Heart left ventricle (tissue), 13 donors: Measurements from ENCODE around the gene TP53AIP1.

Experiments used
- POLR2A ChIP-seq, 2 donors: fragments of 450-650 bp; IDR thresholded peaks; one replicate each; pipeline ENCODE4 v1.6.1; 2017; ENCODE audit warnings: antibody characterized with exemption in 2 of 2, mild to moderate bottlenecking in 2 of 2, moderate library complexity in 2 of 2
- TF ChIP-seq, protein P1 (sequence below), 12 donors: fragments of 200-600 bp; sonication (generic) in 4 of 12; IDR thresholded peaks; one replicate each; pipeline versions ENCODE4 v1.5.0 to v1.8.0; 2018 to 2022; ENCODE audit warnings: antibody characterized with exemption in 12 of 12, mild to moderate bottlenecking in 5 of 12
- donor health status: ischemic (EF 13 %, LVEDD 7.1; RV severe dilation, severe dysfunction).
- donor health status: DM: no; HTN: yes; CAD: no.
- donor health status: DM: no; HTN: no; CAD: no.
- donor health status: ischemic (EF 25% LVEDD 6.9; RV normal size, moderate dysfunction).
- donor health status: ischemic (EF 25% LVEDD 5.7; RV mildly dilated, moderate dysfunction).
- donor health status: ischemic (EF 35%, LVEDD 5.7; RV mildly dilated, moderate dysfunction).
- donor health status: nonischemic (EF 11% LVEDD 7.7; RV severe dilation, severe dysfunction).
- donor health status: DM: yes; HTN: yes; CAD: no.
- donor health status: PGD.
- donor health status: ischemic (EF 29% LVEDD 5.4; RV normal size, mild dysfunction).
- donor health status: nonischemic (EF 23%, LVEDD 6.1; RV moderate dilation, normal function).

- TF ChIP-seq POLR2A (IDR thresholded peaks at IDR 0.05) = no peak
- TF ChIP-seq, protein P1, sequence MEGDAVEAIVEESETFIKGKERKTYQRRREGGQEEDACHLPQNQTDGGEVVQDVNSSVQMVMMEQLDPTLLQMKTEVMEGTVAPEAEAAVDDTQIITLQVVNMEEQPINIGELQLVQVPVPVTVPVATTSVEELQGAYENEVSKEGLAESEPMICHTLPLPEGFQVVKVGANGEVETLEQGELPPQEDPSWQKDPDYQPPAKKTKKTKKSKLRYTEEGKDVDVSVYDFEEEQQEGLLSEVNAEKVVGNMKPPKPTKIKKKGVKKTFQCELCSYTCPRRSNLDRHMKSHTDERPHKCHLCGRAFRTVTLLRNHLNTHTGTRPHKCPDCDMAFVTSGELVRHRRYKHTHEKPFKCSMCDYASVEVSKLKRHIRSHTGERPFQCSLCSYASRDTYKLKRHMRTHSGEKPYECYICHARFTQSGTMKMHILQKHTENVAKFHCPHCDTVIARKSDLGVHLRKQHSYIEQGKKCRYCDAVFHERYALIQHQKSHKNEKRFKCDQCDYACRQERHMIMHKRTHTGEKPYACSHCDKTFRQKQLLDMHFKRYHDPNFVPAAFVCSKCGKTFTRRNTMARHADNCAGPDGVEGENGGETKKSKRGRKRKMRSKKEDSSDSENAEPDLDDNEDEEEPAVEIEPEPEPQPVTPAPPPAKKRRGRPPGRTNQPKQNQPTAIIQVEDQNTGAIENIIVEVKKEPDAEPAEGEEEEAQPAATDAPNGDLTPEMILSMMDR (IDR thresholded peaks at IDR 0.05) = no peak
Observed at GRCh38 chr11:128965485-128965884, 22.8 kb upstream of the TP53AIP1 start.
